HepG2 (cell line): Measurements from ENCODE around the gene INO80E. TPM values are rescaled to one million over a fixed set of nuclear protein-coding genes. Genes with fewer than 3 reads are reported as not detected.

Source experiments
- AHR ChIP-seq: IDR thresholded peaks from 2 replicates; pipeline ENCODE4 v1.6.1; 2018; ENCODE audit warnings: missing genetic modification reagents, missing compliant biosample characterization
- ATF3 ChIP-seq: sonication (generic); formaldehyde crosslinking; IDR thresholded peaks from 2 replicates; pipeline ENCODE4 v1.4.0; 2020; ENCODE audit warnings: missing genetic modification reagents
- ATF5 ChIP-seq: sonication (generic); formaldehyde crosslinking; IDR thresholded peaks from 2 replicates; pipeline ENCODE4 v1.4.0; 2020; ENCODE audit warnings: mild to moderate bottlenecking, low read depth, missing genetic modification reagents
- ATRX ChIP-seq: sonication (generic); formaldehyde crosslinking; IDR thresholded peaks from 2 replicates; pipeline ENCODE4 v1.4.0; 2020; ENCODE audit warnings: missing genetic modification reagents, borderline replicate concordance
- CTCF ChIP-seq: sonication (generic); formaldehyde crosslinking; IDR thresholded peaks from 2 replicates; pipeline ENCODE4 v1.5.0; 2020; ENCODE audit warnings: mild to moderate bottlenecking, missing genetic modification reagents, moderate library complexity
- E2F5 ChIP-seq: sonication (generic); formaldehyde crosslinking; conservative IDR thresholded peaks from 2 replicates; pipeline ENCODE4 v1.4.0; 2020; ENCODE audit warnings: missing genetic modification reagents
- FOXK2 ChIP-seq: fragments of 450-650 bp; IDR thresholded peaks from 2 replicates; pipeline ENCODE4 v1.6.1; 2016
- NR1H2 ChIP-seq: sonication (generic); formaldehyde crosslinking; IDR thresholded peaks from 2 replicates; pipeline ENCODE4 v1.8.1; 2022; ENCODE audit warnings: low read depth, missing genetic modification reagents, borderline replicate concordance
- RNF219 ChIP-seq: sonication (generic); formaldehyde crosslinking; IDR thresholded peaks from 2 replicates; pipeline ENCODE4 v1.5.0; 2020; ENCODE audit warnings: mild to moderate bottlenecking, missing genetic modification reagents
- SNAPC2 ChIP-seq: sonication (generic); formaldehyde crosslinking; IDR thresholded peaks from 2 replicates; pipeline ENCODE4 v1.8.1; 2022; ENCODE audit warnings: mild to moderate bottlenecking, missing genetic modification reagents
- SRY ChIP-seq: sonication (generic); formaldehyde crosslinking; IDR thresholded peaks from 2 replicates; pipeline ENCODE4 v1.8.0; 2022; ENCODE audit warnings: mild to moderate bottlenecking, missing genetic modification reagents
- ZBTB42 ChIP-seq: sonication (generic); formaldehyde crosslinking; IDR thresholded peaks from 2 replicates; pipeline ENCODE4 v1.5.0; 2020; ENCODE audit warnings: mild to moderate bottlenecking, missing genetic modification reagents
- ZMAT5 ChIP-seq: sonication (generic); formaldehyde crosslinking; IDR thresholded peaks from 2 replicates; pipeline ENCODE4 v1.5.0; 2020; ENCODE audit warnings: mild to moderate bottlenecking, low read depth, missing genetic modification reagents, borderline replicate concordance
- ZNF224 ChIP-seq: sonication (generic); formaldehyde crosslinking; IDR thresholded peaks from 2 replicates; pipeline ENCODE4 v1.5.0; 2020; ENCODE audit warnings: mild to moderate bottlenecking, missing genetic modification reagents
- ZNF276 ChIP-seq: sonication (generic); formaldehyde crosslinking; IDR thresholded peaks from 2 replicates; pipeline ENCODE4 v1.4.0; 2020; ENCODE audit warnings: mild to moderate bottlenecking, low read depth, missing genetic modification reagents
- ZNF556 ChIP-seq: sonication (generic); formaldehyde crosslinking; IDR thresholded peaks from 2 replicates; pipeline ENCODE4 v1.4.0; 2020; ENCODE audit warnings: mild to moderate bottlenecking, missing genetic modification reagents, borderline replicate concordance
- ZNF562 ChIP-seq: sonication (generic); formaldehyde crosslinking; IDR thresholded peaks from 2 replicates; pipeline ENCODE4 v1.8.0; 2022; ENCODE audit warnings: missing genetic modification reagents, borderline replicate concordance
- ZNF569 ChIP-seq: sonication (generic); formaldehyde crosslinking; IDR thresholded peaks from 2 replicates; pipeline ENCODE4 v1.5.0; 2020; ENCODE audit warnings: mild to moderate bottlenecking, missing genetic modification reagents, moderate library complexity, borderline replicate concordance
- ZNF737 ChIP-seq: sonication (generic); formaldehyde crosslinking; IDR thresholded peaks from 2 replicates; pipeline ENCODE4 v1.5.0; 2020; ENCODE audit warnings: missing genetic modification reagents, mild to moderate bottlenecking, borderline replicate concordance
- ZNF850 ChIP-seq: sonication (generic); formaldehyde crosslinking; conservative IDR thresholded peaks from 2 replicates; pipeline ENCODE4 v1.9.0; 2021; ENCODE audit warnings: mild to moderate bottlenecking, missing genetic modification reagents
- polyA plus RNA-seq, 8 experiments: library from polyadenylated mRNA; depleted of rRNA in 3 of 8; stranded (reverse) in 7 of 8; unstranded in 1 of 8; fragments of >200 nt; fragmentation: Illumina TruSeq in 4 of 8; extraction: Trizol in 4 of 8; gene quantifications; 2 replicates each; pipeline versions ENCODE4 v1.2.1 to v1.2.3, GENCODE V29; 2011 to 2016; ENCODE audit warnings: low read depth in 4 of 8, missing spikeins in 1 of 8, mixed read lengths in 1 of 8; ENCODE audit not compliant: insufficient read depth in 1 of 8
- total RNA-seq, 5 experiments: library from RNA; depleted of rRNA; stranded (reverse); fragments of >200 nt; fragmentation: Illumina TruSeq; extraction: Trizol; gene quantifications; 2 replicates each; pipeline ENCODE4 v1.2.3, GENCODE V29; 2016; ENCODE audit warnings: low read depth in 1 of 5

INO80E gene
- total and polyA plus RNA-seq, 2 of the 13 experiments (the other 11 are each of a cell fraction or from before 2014, with no cell fraction given): 25.8 to 45.6 TPM

GRCh38 chr16:29961479-29962343 lies 34.3 kb upstream of the INO80E start, which contains the start of gene TMEM219 (continued):
- TF ChIP-seq ZNF556 (CRISPR knock-in tag): no peak
- no peak for TF ChIP-seq ATF5 (CRISPR knock-in tag)
- no peak for TF ChIP-seq ZNF276 (CRISPR knock-in tag)
- TF ChIP-seq ZMAT5 (CRISPR knock-in tag): no peak
- TF ChIP-seq FOXK2: peak; percentile 73
- TF ChIP-seq SNAPC2 (CRISPR knock-in tag): peak; percentile 19; the same call in 1 of the 2 replicates
- TF ChIP-seq ATF3 (CRISPR knock-in tag): no peak
- TF ChIP-seq ZNF224 (CRISPR knock-in tag): 0 out of 2 replicates have a peak, but pooled peaks have one; percentile 4
- TF ChIP-seq ZBTB42: 0 out of 2 replicates have a peak, but pooled peaks have one; percentile 15
- no peak for TF ChIP-seq NR1H2 (CRISPR knock-in tag)
- peak; percentile 20; the same call in 1 of the 2 replicates for TF ChIP-seq E2F5 (CRISPR knock-in tag)
- TF ChIP-seq SRY (CRISPR knock-in tag): no peak
- no peak; the same call in 1 of the 2 replicates for TF ChIP-seq CTCF (CRISPR knock-in tag)
- no peak for TF ChIP-seq ZNF737
- TF ChIP-seq AHR (CRISPR knock-in tag): peak; percentile 12; the same call in 1 of the 2 replicates
- no peak for TF ChIP-seq RNF219 (CRISPR knock-in tag)
- TF ChIP-seq ZNF850 (CRISPR knock-in tag): no peak
- 0 out of 2 replicates have a peak, but pooled peaks have one; percentile 51 for TF ChIP-seq ZNF569 (CRISPR knock-in tag)
- no peak for TF ChIP-seq ZNF562 (CRISPR knock-in tag)
- no peak for TF ChIP-seq ATRX (CRISPR knock-in tag)
